Smooth muscle cell (in vitro differentiated cells): Measurements from ENCODE around the gene C19orf12. TPM values are rescaled to one million over a fixed set of nuclear protein-coding genes. Genes with fewer than 3 reads are reported as not detected.
A peak's percentile ranks its signal among the peaks of the same experiment; 100 is the strongest.

Source experiments
- DNase-seq: peaks from one replicate; lab custom pipeline; 2025; ENCODE audit not compliant: unreplicated experiment; lab: John Stamatoyannopoulos, UW
- H2AFZ ChIP-seq: fragments of 200-600 bp; sonication (generic); 2 replicates; pipeline ENCODE4 v1.6.0; 2016; ENCODE audit warnings: antibody characterized with exemption, low read depth, mild to moderate bottlenecking
- H3F3A ChIP-seq: fragments of 200-600 bp; sonication (generic); 2 replicates; pipeline ENCODE4 v1.6.0; 2017; ENCODE audit warnings: antibody characterized with exemption, low read depth
- H3K27ac ChIP-seq: fragments of 200-600 bp; sonication (generic); 2 replicates; pipeline ENCODE4 v1.5.1; 2016; ENCODE audit warnings: low read depth, mild to moderate bottlenecking
- H3K27me3 ChIP-seq: fragments of 200-600 bp; sonication (generic); 2 replicates; pipeline ENCODE4 v1.6.1; 2016; ENCODE audit warnings: low read depth, mild to moderate bottlenecking
- H3K36me3 ChIP-seq: fragments of 200-600 bp; sonication (generic); 2 replicates; pipeline ENCODE4 v1.5.1; 2016; ENCODE audit warnings: low read depth
- H3K4me1 ChIP-seq: fragments of 200-600 bp; sonication (generic); 2 replicates; pipeline ENCODE4 v1.5.1; 2016; ENCODE audit warnings: low read depth
- H3K4me2 ChIP-seq: fragments of 200-600 bp; sonication (generic); 2 replicates; pipeline ENCODE4 v1.6.0; 2016; ENCODE audit warnings: mild to moderate bottlenecking
- H3K4me3 ChIP-seq: fragments of 200-600 bp; sonication (generic); 2 replicates; pipeline ENCODE4 v1.5.1; 2016; ENCODE audit warnings: mild to moderate bottlenecking
- H3K79me2 ChIP-seq: fragments of 200-600 bp; sonication (generic); 2 replicates; pipeline ENCODE4 v1.6.0; 2016; ENCODE audit warnings: low read depth, mild to moderate bottlenecking
- H3K9ac ChIP-seq: fragments of 200-600 bp; sonication (generic); 2 replicates; pipeline ENCODE4 v1.6.0; 2016; ENCODE audit warnings: low read depth
- H3K9me3 ChIP-seq: fragments of 200-600 bp; sonication (generic); replicated peaks from 2 replicates; pipeline ENCODE4 v1.5.1; 2016; ENCODE audit warnings: low read depth
- H4K20me1 ChIP-seq: fragments of 200-600 bp; sonication (generic); 2 replicates; pipeline ENCODE4 v1.6.0; 2016; ENCODE audit warnings: low read depth
- CTCF ChIP-seq: fragments of 200-600 bp; sonication (generic); IDR thresholded peaks from 2 replicates; pipeline ENCODE4 v1.5.1; 2017; ENCODE audit warnings: borderline replicate concordance, mild to moderate bottlenecking, antibody characterized with exemption; ENCODE audit not compliant: insufficient read depth, poor library complexity, severe bottlenecking
- WGBS: methylation state at CpG from one replicate; pipeline ENCODE4 v1.1.7; 2016; ENCODE audit warnings: low lambda C conversion rate; 5-methylcytosine and 5-hydroxymethylcytosine counted together
- polyA plus RNA-seq: library from polyadenylated mRNA; unstranded; fragments of >200 nt; fragmentation: Nextera tagmentation; extraction: Ambion mirVana; gene quantifications from 2 replicates; pipeline ENCODE4 v1.2.1, GENCODE V29; 2016
- total RNA-seq: library from RNA; depleted of rRNA; stranded (reverse); fragments of >200 nt; gene quantifications from 2 replicates; pipeline ENCODE4 v1.2.3, GENCODE V29; 2014

Gene C19orf12
- total and polyA plus RNA-seq, 2 experiments from 2014 or later = 22.7 to 30.0 TPM

DNA sequence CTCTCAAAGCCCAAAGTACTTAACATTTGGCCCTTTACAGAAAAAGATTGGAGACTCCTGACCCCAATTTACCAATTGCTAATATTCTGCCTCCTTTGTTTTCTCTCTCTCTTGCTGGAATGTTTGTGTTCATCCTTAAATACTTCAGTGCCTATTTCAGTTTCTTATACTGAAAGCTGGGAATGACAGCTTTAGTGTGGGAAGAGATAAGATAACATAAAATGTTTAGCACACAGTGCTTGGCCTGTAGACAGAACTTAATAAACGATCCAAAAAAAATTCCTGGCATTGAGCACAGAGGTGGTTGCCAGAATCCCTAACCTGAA is 52.8 kb downstream of the C19orf12 start:
- peak overlapping the region; percentile 1 for H2AFZ ChIP-seq
- H3K9me3 ChIP-seq = no peaks in the 10 kb centered on the region
- WGBS = 13% methylated on average over 1 of the region's 1 CpG
- H3K9ac ChIP-seq = peak overlapping the region; percentile 73
- H3K4me3 ChIP-seq = peak overlapping the region; percentile 20
- H3K27ac ChIP-seq = peak overlapping the region; percentile 97
- H3F3A ChIP-seq = peaks cover 36% of the 10 kb centered on the region
- no peaks in the 10 kb centered on the region for H3K79me2 ChIP-seq
- peak overlapping the region; percentile 84 for H3K4me2 ChIP-seq
- no peak for TF ChIP-seq CTCF
- no peaks in the 10 kb centered on the region for H3K27me3 ChIP-seq
- peaks cover 47% of the 10 kb centered on the region for H3K4me1 ChIP-seq
- DNase-seq = no peak
- peaks cover 5% of the 10 kb centered on the region for H4K20me1 ChIP-seq
- no peaks in the 10 kb centered on the region for H3K36me3 ChIP-seq

DNA sequence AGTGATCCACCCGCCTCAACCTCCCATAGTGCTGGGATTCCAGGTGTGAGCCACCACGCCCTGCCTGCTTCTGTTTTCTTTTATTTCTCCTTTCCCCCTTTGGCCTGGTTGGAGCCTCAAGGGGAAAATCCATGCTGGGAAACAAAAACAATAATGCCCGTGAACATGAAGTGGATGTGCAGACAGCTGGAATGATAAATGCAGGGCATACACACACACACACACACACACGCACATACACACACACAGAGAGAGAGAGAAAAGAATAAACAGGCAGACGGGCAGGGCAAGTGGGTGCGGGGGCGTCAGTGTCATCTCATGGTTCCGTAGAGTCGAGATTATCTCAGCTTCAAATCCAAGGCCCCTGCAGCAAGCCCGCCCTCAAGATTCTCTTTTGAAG is 54.2 kb downstream of the C19orf12 start:
- TF ChIP-seq CTCF = no peak
- Histone ChIP-seq H3K9ac (no peak overlapping the region), H3K4me2 (peak overlapping the region; percentile 55), H3K27ac (peak overlapping the region; percentile 97), H3K27me3 (no peaks in the 10 kb centered on the region), H3K4me3 (no peak overlapping the region), H3K79me2 (no peaks in the 10 kb centered on the region), H3K4me1 (peaks cover 33% of the 10 kb centered on the region), H2AFZ (no peak overlapping the region), H3F3A (peaks cover 36% of the 10 kb centered on the region), H4K20me1 (no peaks in the 10 kb centered on the region), H3K36me3 (no peaks in the 10 kb centered on the region), H3K9me3 (no peaks in the 10 kb centered on the region)
- DNase-seq = no peak
- WGBS = 30% methylated on average over 9 of the region's 10 CpGs

- Histone ChIP-seq H3K79me2 (no peaks in the 10 kb centered on the region), H3K27me3 (no peaks in the 10 kb centered on the region), H3K27ac (no peak overlapping the region), H3K4me2 (no peak overlapping the region), H4K20me1 (no peaks in the 10 kb centered on the region), H3F3A (peaks cover 27% of the 10 kb centered on the region), H3K9ac (no peak overlapping the region), H3K4me1 (peaks cover 15% of the 10 kb centered on the region), H3K4me3 (no peak overlapping the region), H2AFZ (no peak overlapping the region), H3K36me3 (no peaks in the 10 kb centered on the region), H3K9me3 (no peaks in the 10 kb centered on the region)
- no peak for TF ChIP-seq CTCF
- WGBS = 90% methylated on average over 5 of the region's 5 CpGs
- DNase-seq = no peak
Observed at GRCh38 chr19:29658221-29658991, 56.7 kb downstream of the C19orf12 start.
